ENCODE measurements around the gene PRICKLE2. TPM values are rescaled to one million over a fixed set of nuclear protein-coding genes. Genes with fewer than 3 reads are reported as not detected.

The PRICKLE2 gene
- total RNA-seq, 6 experiments from 2014 or later = 2.4 to 4.4 (median 3.3) TPM

DNA sequence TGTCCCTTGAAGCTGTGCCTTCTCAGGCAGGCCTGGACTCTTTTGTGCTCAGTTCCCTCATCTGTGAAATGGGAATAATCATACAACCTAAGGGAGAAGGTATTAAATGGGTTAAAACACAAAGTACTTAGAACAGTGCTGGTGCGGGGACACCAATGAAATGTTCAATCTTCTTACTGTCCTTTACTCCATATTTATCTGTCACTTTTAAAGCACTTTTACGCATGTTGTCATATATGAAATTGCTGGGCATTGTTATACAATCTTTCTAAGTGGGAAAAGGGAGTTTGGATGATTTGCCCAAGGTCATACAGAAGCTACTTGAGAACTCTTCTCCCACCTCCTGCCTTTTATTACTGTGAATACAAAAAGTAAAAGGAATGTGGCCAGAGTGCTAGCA is 114.2 kb downstream of the PRICKLE2 start:
- ATAC-seq (no peak), DNase-seq (no peak)
- Histone ChIP-seq H3K4me1 (no peaks in the 10 kb centered on the region), H3K27ac (no peak overlapping the region), H3K36me3 (no peaks in the 10 kb centered on the region), H3K9me3 (no peaks in the 10 kb centered on the region), H3K4me3 (no peak overlapping the region), H3K27me3 (no peaks in the 10 kb centered on the region)
- 93% methylated on average over 2 of the region's 2 CpGs for WGBS (ENCODE audit: insufficient coverage, low coverage, low lambda C conversion rate, missing lambda C conversion rate)
- TF ChIP-seq POLR2A (IDR thresholded peaks at IDR 0.05) = no peak
- TF ChIP-seq, protein P1, sequence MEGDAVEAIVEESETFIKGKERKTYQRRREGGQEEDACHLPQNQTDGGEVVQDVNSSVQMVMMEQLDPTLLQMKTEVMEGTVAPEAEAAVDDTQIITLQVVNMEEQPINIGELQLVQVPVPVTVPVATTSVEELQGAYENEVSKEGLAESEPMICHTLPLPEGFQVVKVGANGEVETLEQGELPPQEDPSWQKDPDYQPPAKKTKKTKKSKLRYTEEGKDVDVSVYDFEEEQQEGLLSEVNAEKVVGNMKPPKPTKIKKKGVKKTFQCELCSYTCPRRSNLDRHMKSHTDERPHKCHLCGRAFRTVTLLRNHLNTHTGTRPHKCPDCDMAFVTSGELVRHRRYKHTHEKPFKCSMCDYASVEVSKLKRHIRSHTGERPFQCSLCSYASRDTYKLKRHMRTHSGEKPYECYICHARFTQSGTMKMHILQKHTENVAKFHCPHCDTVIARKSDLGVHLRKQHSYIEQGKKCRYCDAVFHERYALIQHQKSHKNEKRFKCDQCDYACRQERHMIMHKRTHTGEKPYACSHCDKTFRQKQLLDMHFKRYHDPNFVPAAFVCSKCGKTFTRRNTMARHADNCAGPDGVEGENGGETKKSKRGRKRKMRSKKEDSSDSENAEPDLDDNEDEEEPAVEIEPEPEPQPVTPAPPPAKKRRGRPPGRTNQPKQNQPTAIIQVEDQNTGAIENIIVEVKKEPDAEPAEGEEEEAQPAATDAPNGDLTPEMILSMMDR (IDR thresholded peaks at IDR 0.05) = no peak
- intact Hi-C loops (cut with DNase I) = no loop called here

DNA sequence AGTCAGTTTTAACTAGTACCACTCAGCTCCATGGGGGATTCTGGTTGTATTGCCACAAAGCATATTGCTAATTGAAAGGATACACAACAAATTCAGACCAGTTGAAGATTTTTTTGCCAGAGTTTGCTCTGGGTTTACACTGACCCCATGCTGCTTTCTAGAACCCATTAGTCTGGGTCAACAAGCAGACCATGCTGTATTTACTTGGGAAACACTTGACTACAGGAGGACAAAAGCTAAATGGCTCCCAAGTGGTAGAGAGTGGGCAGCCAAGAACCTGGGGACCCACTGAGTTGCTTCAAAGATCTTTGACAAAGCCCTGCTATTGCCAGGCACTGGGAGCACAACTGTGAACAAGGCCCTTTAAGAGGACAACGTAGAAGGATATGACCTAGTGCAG is 115.2 kb downstream of the PRICKLE2 start:
- no peak for ATAC-seq
- intact Hi-C loops (cut with DNase I) = no loop called here
- 21% methylated on average over 1 of the region's 1 CpG for WGBS (ENCODE audit: insufficient coverage, low coverage, low lambda C conversion rate, missing lambda C conversion rate)
- TF ChIP-seq, protein P1 (IDR thresholded peaks at IDR 0.05) = no peak
- Histone ChIP-seq H3K9me3 (no peaks in the 10 kb centered on the region), H3K4me1 (no peaks in the 10 kb centered on the region), H3K36me3 (no peaks in the 10 kb centered on the region), H3K27ac (no peak overlapping the region), H3K4me3 (no peak overlapping the region), H3K27me3 (no peaks in the 10 kb centered on the region)
- no peak for DNase-seq

DNA sequence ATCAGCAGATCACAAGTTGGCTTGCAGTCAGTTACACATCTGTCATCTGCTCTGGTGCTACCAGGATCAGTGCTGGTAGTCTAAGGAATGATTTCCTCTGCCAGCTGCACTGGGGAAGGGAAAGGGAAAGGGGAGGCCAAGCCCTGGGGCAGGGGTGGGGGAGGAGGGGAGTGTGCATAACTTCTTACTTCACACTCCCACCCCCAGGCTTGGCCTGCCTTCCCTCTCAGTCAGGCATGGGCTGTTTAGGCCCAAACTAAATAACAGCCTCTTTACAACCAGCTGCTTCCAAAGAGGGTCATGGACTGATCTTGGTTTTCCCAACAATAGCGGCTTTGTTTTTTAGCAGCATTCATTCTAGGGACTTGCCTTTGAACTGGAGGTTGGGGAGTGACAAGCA is 115.8 kb downstream of the PRICKLE2 start:
- intact Hi-C loops (cut with DNase I) = no loop called here
- Histone ChIP-seq H3K4me3 (no peak overlapping the region), H3K4me1 (no peaks in the 10 kb centered on the region), H3K36me3 (no peaks in the 10 kb centered on the region), H3K27ac (no peak overlapping the region), H3K9me3 (no peaks in the 10 kb centered on the region), H3K27me3 (no peaks in the 10 kb centered on the region)
- TF ChIP-seq, protein P1 (IDR thresholded peaks at IDR 0.05) = no peak
- TF ChIP-seq POLR2A (IDR thresholded peaks at IDR 0.05) = no peak
- WGBS (ENCODE audit: insufficient coverage, low coverage, low lambda C conversion rate, missing lambda C conversion rate) = 100% methylated on average over 1 of the region's 1 CpG
- DNase-seq (no peak), ATAC-seq (no peak)

DNA sequence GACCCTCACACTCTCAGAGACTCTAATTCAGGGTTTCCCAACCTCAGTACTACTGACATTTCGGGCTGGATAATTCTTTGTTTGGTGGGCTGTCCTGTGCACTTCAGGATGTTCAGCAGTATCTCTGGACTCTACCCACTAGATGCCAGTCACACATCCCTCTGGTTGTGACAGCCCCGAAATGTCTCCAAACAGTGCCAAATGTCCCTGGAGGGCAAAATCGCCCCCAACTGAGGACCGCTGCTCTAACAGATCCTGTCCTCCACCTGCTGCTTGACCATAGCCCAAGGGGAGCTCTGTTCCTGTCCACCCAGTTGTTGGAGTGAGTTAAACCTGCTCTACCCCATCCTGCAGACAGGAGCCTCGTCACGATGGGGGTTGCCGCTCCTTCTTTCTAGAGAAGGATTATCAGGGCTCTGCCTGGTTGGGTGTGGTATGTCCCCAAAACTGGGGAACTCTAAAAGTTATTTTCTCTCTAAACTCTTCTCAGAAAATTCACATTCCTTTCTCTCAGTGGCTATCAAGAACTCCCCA is 116.4 kb downstream of the PRICKLE2 start:
- Histone ChIP-seq H3K36me3 (no peaks in the 10 kb centered on the region), H3K27me3 (no peaks in the 10 kb centered on the region), H3K4me3 (no peak overlapping the region), H3K27ac (no peak overlapping the region), H3K9me3 (no peaks in the 10 kb centered on the region), H3K4me1 (no peaks in the 10 kb centered on the region)
- intact Hi-C loops (cut with DNase I) = no loop called here
- no peak for TF ChIP-seq POLR2A (IDR thresholded peaks at IDR 0.05)
- TF ChIP-seq, protein P1 (IDR thresholded peaks at IDR 0.05) = no peak
- 100% methylated on average over 1 of the region's 7 CpGs for WGBS (ENCODE audit: insufficient coverage, low coverage, low lambda C conversion rate, missing lambda C conversion rate)
- no peak for DNase-seq
- no peak for ATAC-seq

DNA sequence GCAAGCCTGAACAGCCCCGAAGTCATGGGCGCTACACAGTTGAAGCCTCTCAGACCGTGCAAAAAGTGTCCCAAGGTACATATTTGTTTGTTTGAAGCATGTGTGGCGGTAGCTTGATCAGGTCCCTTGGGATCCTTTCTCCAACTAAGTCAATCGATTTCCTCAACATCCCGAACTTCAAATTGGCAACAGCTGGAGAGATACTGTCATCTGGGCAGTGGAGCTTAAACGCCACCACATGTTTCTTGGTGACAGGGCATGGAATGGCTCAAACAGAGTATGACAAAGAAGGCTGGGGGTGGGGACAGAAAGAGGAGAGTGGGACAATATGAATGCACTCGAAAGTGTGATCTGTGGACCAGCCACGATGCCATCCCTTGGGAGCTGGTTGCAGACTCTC is 117.0 kb downstream of the PRICKLE2 start:
- Histone ChIP-seq H3K4me3 (no peak overlapping the region), H3K27me3 (no peaks in the 10 kb centered on the region), H3K36me3 (no peaks in the 10 kb centered on the region), H3K27ac (no peak overlapping the region), H3K9me3 (no peaks in the 10 kb centered on the region), H3K4me1 (no peaks in the 10 kb centered on the region)
- 37% methylated on average over 4 of the region's 9 CpGs for WGBS (ENCODE audit: insufficient coverage, low coverage, low lambda C conversion rate, missing lambda C conversion rate)
- DNase-seq (no peak), ATAC-seq (no peak)
- TF ChIP-seq, protein P1 (IDR thresholded peaks at IDR 0.05) = no peak
- TF ChIP-seq POLR2A (IDR thresholded peaks at IDR 0.05) = no peak
- intact Hi-C loops (cut with DNase I) = no loop called here

Data from right lobe of liver (tissue), 6 donors.